Astrocyte (in vitro differentiated cells and primary cell): Measurements from ENCODE around the gene ADARB2. TPM values are rescaled to one million over a fixed set of nuclear protein-coding genes. Genes with fewer than 3 reads are reported as not detected.

Experiments used
- DNase-seq: peaks from one replicate; pipeline ENCODE4 v3.0.0-alpha.2; 2010; ENCODE audit warnings: low read depth
- FAIRE-seq: peaks from 2 replicates; lab custom pipeline; 2011; peaks lifted over from hg19 to GRCh38; lab: Jason Lieb, UNC
- H2AFZ ChIP-seq: 2 replicates; pipeline ENCODE4 v1.6.0; 2012; ENCODE audit warnings: low read depth, low read length, inconsistent platforms
- H3K27ac ChIP-seq: 2 replicates; pipeline ENCODE4 v1.5.1; 2011; ENCODE audit warnings: low read depth, low read length, inconsistent platforms
- H3K27me3 ChIP-seq: 2 replicates; pipeline ENCODE4 v1.6.0; 2011; ENCODE audit warnings: low read length, inconsistent platforms; ENCODE audit not compliant: insufficient read depth
- H3K36me3 ChIP-seq: 2 replicates; pipeline ENCODE4 v1.5.1; 2011; ENCODE audit warnings: low read length, inconsistent platforms; ENCODE audit not compliant: insufficient read depth
- H3K4me1 ChIP-seq: 2 replicates; pipeline ENCODE4 v1.5.1; 2011; ENCODE audit warnings: low read length, inconsistent platforms; ENCODE audit not compliant: insufficient read depth
- H3K4me2 ChIP-seq: 2 replicates; pipeline ENCODE4 v1.6.0; 2012; ENCODE audit warnings: low read length, inconsistent platforms
- H3K4me3 ChIP-seq: 2 replicates; pipeline ENCODE4 v1.5.1; 2011; ENCODE audit warnings: low read depth, mild to moderate bottlenecking, low read length, inconsistent platforms; ENCODE audit not compliant: insufficient read depth
- H3K79me2 ChIP-seq: 2 replicates; pipeline ENCODE4 v1.6.0; 2012; ENCODE audit warnings: mild to moderate bottlenecking, low read length, inconsistent platforms; ENCODE audit not compliant: insufficient read depth
- H3K9ac ChIP-seq: 2 replicates; pipeline ENCODE4 v1.6.0; 2012; ENCODE audit warnings: mild to moderate bottlenecking, low read length, inconsistent platforms
- H3K9me3 ChIP-seq: 2 replicates; pipeline ENCODE4 v1.5.1; 2012; ENCODE audit warnings: low read depth, mild to moderate bottlenecking, low read length, inconsistent platforms; ENCODE audit not compliant: insufficient read depth
- H4K20me1 ChIP-seq: 2 replicates; pipeline ENCODE4 v1.6.0; 2012; ENCODE audit warnings: low read length, inconsistent platforms; ENCODE audit not compliant: insufficient read depth
- H3K27ac Mint-ChIP-seq: one replicate; pipeline ENCODE4 v1.8.0; 2021; ENCODE audit warnings: mild to moderate bottlenecking, mixed read lengths; ENCODE audit not compliant: unreplicated experiment
- H3K27me3 Mint-ChIP-seq: one replicate; pipeline ENCODE4 v1.8.0; 2021; ENCODE audit warnings: low read depth, mixed read lengths; ENCODE audit not compliant: unreplicated experiment
- H3K36me3 Mint-ChIP-seq: one replicate; pipeline ENCODE4 v1.8.0; 2021; ENCODE audit warnings: low read depth, mixed read lengths; ENCODE audit not compliant: unreplicated experiment
- H3K4me1 Mint-ChIP-seq: one replicate; pipeline ENCODE4 v1.8.0; 2021; ENCODE audit warnings: low read depth, mixed read lengths; ENCODE audit not compliant: unreplicated experiment
- H3K4me3 Mint-ChIP-seq: one replicate; pipeline ENCODE4 v1.8.0; 2021; ENCODE audit warnings: mild to moderate bottlenecking, moderate library complexity, mixed read lengths; ENCODE audit not compliant: unreplicated experiment
- H3K9me3 Mint-ChIP-seq: one replicate; pipeline ENCODE4 v1.8.0; 2021; ENCODE audit warnings: mild to moderate bottlenecking, mixed read lengths; ENCODE audit not compliant: unreplicated experiment
- EZH2 ChIP-seq: IDR thresholded peaks from 2 replicates; pipeline ENCODE4 v1.6.1; 2012; ENCODE audit warnings: mild to moderate bottlenecking, low read length, inconsistent platforms; ENCODE audit not compliant: insufficient read depth
- total RNA-seq: library from RNA; stranded (reverse); gene quantifications from 2 replicates; pipeline ENCODE4 v1.2.1, GENCODE V29; 2021
- TF ChIP-seq, protein P1 (sequence below): IDR thresholded peaks from 2 replicates; pipeline ENCODE4 v1.5.1; 2011; ENCODE audit warnings: low read depth, mild to moderate bottlenecking, inconsistent platforms, low read length, moderate library complexity; ENCODE audit not compliant: insufficient read depth

Gene ADARB2
- total RNA-seq, 1 donor from 2014 or later = 0.18 TPM

- Histone ChIP-seq H4K20me1 (no peaks in the 10 kb centered on the region), H3K27ac (no peak overlapping the region)
Measured at GRCh38 chr10:1515780-1516491, 221.4 kb downstream of the ADARB2 start.

DNA sequence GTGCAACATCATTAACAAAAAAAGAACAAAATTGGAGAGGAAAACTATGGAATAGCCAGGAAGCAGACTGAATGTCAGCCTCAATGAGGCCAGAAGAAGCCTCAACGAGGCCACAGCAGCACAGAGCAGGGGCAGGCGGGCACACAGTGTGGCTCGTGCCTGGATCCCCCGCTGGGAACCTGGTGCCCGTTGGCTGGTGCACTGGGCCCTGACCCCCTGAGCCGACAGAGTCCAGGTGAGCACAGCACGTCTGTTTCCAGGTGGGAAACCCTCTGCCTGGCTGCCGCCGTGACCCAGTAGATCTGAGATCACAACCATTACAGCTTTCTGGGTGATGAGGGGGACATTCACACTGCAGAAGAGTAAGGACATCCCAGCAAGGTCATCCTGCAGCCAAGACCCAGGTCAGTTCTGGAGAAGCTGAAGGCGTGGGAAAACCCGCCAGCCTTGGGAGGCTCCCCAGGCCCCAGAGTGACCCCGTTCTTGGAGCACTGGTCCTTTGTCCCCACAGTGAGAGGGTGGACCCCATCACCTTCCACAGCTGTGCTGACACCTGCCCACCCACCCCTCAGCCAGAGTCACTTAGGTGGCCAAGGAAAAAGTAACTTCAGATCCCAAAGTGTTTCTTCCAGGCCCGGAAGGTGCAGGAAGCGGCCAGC, 222.1 kb downstream of the ADARB2 start:
- Histone ChIP-seq H3K79me2 (no peaks in the 10 kb centered on the region), H3K4me1 (no peaks in the 10 kb centered on the region), H4K20me1 (no peaks in the 10 kb centered on the region), H3K36me3 (no peaks in the 10 kb centered on the region), H3K27ac (no peak overlapping the region), H3K4me2 (no peak overlapping the region), H3K9ac (no peak overlapping the region), H3K9me3 (peaks cover 39% of the 10 kb centered on the region), H2AFZ (no peak overlapping the region), H3K27me3 (no peaks in the 10 kb centered on the region), H3K4me3 (no peak overlapping the region)
- Mint-ChIP-seq H3K4me1 (peaks cover 4% of the 10 kb centered on the region), H3K27me3 (peaks cover 48% of the 10 kb centered on the region), H3K4me3 (no peak overlapping the region), H3K27ac (no peak overlapping the region), H3K9me3 (peaks cover 5% of the 10 kb centered on the region), H3K36me3 (no peaks in the 10 kb centered on the region)
- TF ChIP-seq, protein P1, sequence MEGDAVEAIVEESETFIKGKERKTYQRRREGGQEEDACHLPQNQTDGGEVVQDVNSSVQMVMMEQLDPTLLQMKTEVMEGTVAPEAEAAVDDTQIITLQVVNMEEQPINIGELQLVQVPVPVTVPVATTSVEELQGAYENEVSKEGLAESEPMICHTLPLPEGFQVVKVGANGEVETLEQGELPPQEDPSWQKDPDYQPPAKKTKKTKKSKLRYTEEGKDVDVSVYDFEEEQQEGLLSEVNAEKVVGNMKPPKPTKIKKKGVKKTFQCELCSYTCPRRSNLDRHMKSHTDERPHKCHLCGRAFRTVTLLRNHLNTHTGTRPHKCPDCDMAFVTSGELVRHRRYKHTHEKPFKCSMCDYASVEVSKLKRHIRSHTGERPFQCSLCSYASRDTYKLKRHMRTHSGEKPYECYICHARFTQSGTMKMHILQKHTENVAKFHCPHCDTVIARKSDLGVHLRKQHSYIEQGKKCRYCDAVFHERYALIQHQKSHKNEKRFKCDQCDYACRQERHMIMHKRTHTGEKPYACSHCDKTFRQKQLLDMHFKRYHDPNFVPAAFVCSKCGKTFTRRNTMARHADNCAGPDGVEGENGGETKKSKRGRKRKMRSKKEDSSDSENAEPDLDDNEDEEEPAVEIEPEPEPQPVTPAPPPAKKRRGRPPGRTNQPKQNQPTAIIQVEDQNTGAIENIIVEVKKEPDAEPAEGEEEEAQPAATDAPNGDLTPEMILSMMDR = no peak
- TF ChIP-seq EZH2 = no peak
- no peak for FAIRE-seq
- DNase-seq = no peak

More at GRCh38 chr10:1515780-1516491, 221.4 kb downstream of the ADARB2 start:
- Histone ChIP-seq H3K79me2 (no peaks in the 10 kb centered on the region), H3K9me3 (peaks cover 39% of the 10 kb centered on the region), H3K27me3 (no peaks in the 10 kb centered on the region), H3K4me3 (no peak overlapping the region), H3K4me1 (no peaks in the 10 kb centered on the region), H2AFZ (no peak overlapping the region), H3K4me2 (no peak overlapping the region), H3K9ac (no peak overlapping the region), H3K36me3 (no peaks in the 10 kb centered on the region)
- Mint-ChIP-seq H3K27me3 (peaks cover 44% of the 10 kb centered on the region), H3K4me3 (no peak overlapping the region), H3K9me3 (peaks cover 5% of the 10 kb centered on the region), H3K27ac (no peak overlapping the region), H3K36me3 (no peaks in the 10 kb centered on the region), H3K4me1 (peaks cover 4% of the 10 kb centered on the region)
- no peak for DNase-seq
- TF ChIP-seq, protein P1 = no peak
- TF ChIP-seq EZH2 = no peak
- FAIRE-seq = no peak

DNA sequence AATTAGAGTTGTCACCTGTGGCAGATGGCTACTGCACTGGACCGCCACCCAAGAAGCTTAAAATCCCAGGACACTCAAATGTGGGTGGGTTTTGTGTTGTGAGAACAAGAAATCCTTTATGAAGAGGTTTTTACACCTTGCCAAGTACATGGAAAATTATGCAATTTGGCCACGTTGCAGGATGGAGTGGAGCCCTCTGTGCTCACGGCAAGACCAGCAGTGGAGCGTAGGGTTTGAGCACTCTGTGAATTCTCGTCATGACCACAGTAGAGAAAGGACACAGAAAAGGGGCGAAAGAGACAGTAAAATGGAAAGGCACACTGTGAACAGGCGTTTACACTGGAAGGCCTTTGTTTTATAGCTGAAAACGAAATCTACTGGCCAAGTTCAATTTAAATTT, 222.6 kb downstream of the ADARB2 start:
- FAIRE-seq = no peak
- DNase-seq = no peak
- peaks cover 38% of the 10 kb centered on the region for H3K9me3 ChIP-seq

More for the DNA sequence above, 222.6 kb downstream of the ADARB2 start:
- no peak overlapping the region for H3K27ac ChIP-seq
- no peak overlapping the region for H3K4me2 ChIP-seq
- Mint-ChIP-seq H3K4me3 (no peak overlapping the region), H3K9me3 (peaks cover 5% of the 10 kb centered on the region), H3K27me3 (peaks cover 47% of the 10 kb centered on the region), H3K36me3 (no peaks in the 10 kb centered on the region), H3K27ac (no peak overlapping the region), H3K4me1 (peaks cover 4% of the 10 kb centered on the region)
- H3K79me2 ChIP-seq = no peaks in the 10 kb centered on the region
- H3K9ac ChIP-seq = no peak overlapping the region
- H4K20me1 ChIP-seq = no peaks in the 10 kb centered on the region
- no peak overlapping the region for H2AFZ ChIP-seq
- no peaks in the 10 kb centered on the region for H3K4me1 ChIP-seq
- H3K27me3 ChIP-seq = no peaks in the 10 kb centered on the region
- TF ChIP-seq EZH2 = no peak
- TF ChIP-seq, protein P1 = no peak
- no peak overlapping the region for H3K4me3 ChIP-seq
- H3K36me3 ChIP-seq = no peaks in the 10 kb centered on the region
